ENCODE data around the gene GIPC2. TPM values are rescaled to one million over a fixed set of nuclear protein-coding genes. Genes with fewer than 3 reads are reported as not detected.

GIPC2 gene
- total and polyA plus RNA-seq, 2 experiments from 2014 or later, result 0.30 TPM; not detected in 1

GRCh38 chr1:78045563-78045925 is 222 bp upstream of the GIPC2 start:
- no peak for TF ChIP-seq CTCF (IDR thresholded peaks at IDR 0.05; ENCODE audit: low read depth, low read length)
- H3K4me1 ChIP-seq (ENCODE audit: low read depth), result peaks cover 18% of the 10 kb centered on the region
- H3K36me3 ChIP-seq, result no peaks in the 10 kb centered on the region
- peak in 1 of 2 donors; percentile 11 for DNase-seq (ENCODE audit: low read depth in 1 of 2, low spot score in 1 of 2)
- no peaks in the 10 kb centered on the region for H3K9me3 ChIP-seq (ENCODE audit: low read depth)
- H3K27ac ChIP-seq, result no peak overlapping the region
- H3K4me3 ChIP-seq, result peak overlapping the region; percentile 29
- peaks cover 48% of the 10 kb centered on the region for H3K27me3 ChIP-seq

GRCh38 chr1:78047106-78047505 is 1.3 kb downstream of the GIPC2 start:
- H3K36me3 ChIP-seq, result no peaks in the 10 kb centered on the region
- H3K4me3 ChIP-seq, result no peak overlapping the region
- peaks cover 48% of the 10 kb centered on the region for H3K27me3 ChIP-seq
- DNase-seq (ENCODE audit: low read depth in 1 of 2, low spot score in 1 of 2), result no peak
- H3K27ac ChIP-seq, result no peak overlapping the region
- peaks cover 18% of the 10 kb centered on the region for H3K4me1 ChIP-seq (ENCODE audit: low read depth)
- no peak for TF ChIP-seq CTCF (IDR thresholded peaks at IDR 0.05; ENCODE audit: low read depth, low read length)
- no peaks in the 10 kb centered on the region for H3K9me3 ChIP-seq (ENCODE audit: low read depth)

DNA sequence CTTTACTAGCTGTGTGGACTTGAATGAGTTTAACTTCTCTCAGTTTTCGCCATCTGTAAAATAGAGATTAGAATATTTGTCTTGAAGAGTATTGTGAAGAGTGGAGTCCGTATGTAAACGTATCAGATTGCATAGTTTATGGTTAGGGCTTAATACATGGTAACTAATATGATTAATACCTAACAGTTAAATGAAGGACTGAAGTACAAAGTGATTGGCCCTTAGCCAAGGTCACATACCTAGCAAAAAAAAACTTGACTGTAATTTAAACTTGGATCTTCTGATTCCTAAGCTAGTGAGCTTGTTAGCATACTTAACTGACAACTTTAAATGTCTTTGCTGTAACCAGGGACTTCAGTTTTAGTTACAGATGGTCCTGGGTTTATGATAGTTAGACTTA is 1.9 kb downstream of the GIPC2 start:
- no peaks in the 10 kb centered on the region for H3K36me3 ChIP-seq
- H3K9me3 ChIP-seq (ENCODE audit: low read depth), result no peaks in the 10 kb centered on the region
- peaks cover 48% of the 10 kb centered on the region for H3K27me3 ChIP-seq
- no peak overlapping the region for H3K27ac ChIP-seq
- H3K4me3 ChIP-seq, result no peak overlapping the region
- H3K4me1 ChIP-seq (ENCODE audit: low read depth), result peaks cover 19% of the 10 kb centered on the region
- no peak for TF ChIP-seq CTCF (IDR thresholded peaks at IDR 0.05; ENCODE audit: low read depth, low read length)
- DNase-seq (ENCODE audit: low read depth in 1 of 2, low spot score in 1 of 2), result no peak

GRCh38 chr1:78048446-78048845 is 2.7 kb downstream of the GIPC2 start:
- TF ChIP-seq CTCF (IDR thresholded peaks at IDR 0.05; ENCODE audit: low read depth, low read length), result no peak
- no peaks in the 10 kb centered on the region for H3K9me3 ChIP-seq (ENCODE audit: low read depth)
- DNase-seq (ENCODE audit: low read depth in 1 of 2, low spot score in 1 of 2), result no peak
- no peak overlapping the region for H3K27ac ChIP-seq
- H3K36me3 ChIP-seq, result no peaks in the 10 kb centered on the region
- peaks cover 24% of the 10 kb centered on the region for H3K4me1 ChIP-seq (ENCODE audit: low read depth)
- H3K27me3 ChIP-seq, result peaks cover 45% of the 10 kb centered on the region
- no peak overlapping the region for H3K4me3 ChIP-seq

DNA sequence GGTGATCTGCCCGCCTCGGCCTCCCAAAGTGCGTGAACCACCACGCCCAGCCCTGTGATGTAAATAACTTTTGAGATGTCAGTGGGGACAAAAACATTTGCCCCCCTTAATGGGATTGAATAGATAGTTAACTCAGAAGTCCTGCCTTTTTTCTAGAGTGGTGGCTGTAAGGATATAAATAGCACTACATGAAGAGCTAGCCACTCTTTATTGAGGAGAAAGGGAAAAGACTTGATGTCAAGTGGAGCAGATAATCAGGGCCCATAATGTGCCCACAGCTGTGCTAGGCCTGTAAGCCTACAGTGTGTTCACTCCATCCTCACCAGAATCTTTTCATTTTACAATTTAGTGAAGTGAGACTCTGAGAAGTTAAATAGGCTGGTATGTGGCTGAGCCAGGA is 3.6 kb downstream of the GIPC2 start:
- Histone ChIP-seq H3K36me3 (no peaks in the 10 kb centered on the region), H3K27me3 (peaks cover 35% of the 10 kb centered on the region), H3K4me1 (ENCODE audit: low read depth) (peaks cover 24% of the 10 kb centered on the region), H3K27ac (no peak overlapping the region), H3K9me3 (ENCODE audit: low read depth) (no peaks in the 10 kb centered on the region), H3K4me3 (no peak overlapping the region)
- TF ChIP-seq CTCF (IDR thresholded peaks at IDR 0.05; ENCODE audit: low read depth, low read length), result no peak
- peak in 1 of 2 donors; percentile 31 for DNase-seq (ENCODE audit: low read depth in 1 of 2, low spot score in 1 of 2)

- H3K36me3 ChIP-seq, result no peaks in the 10 kb centered on the region
- no peak overlapping the region for H3K27ac ChIP-seq
- H3K4me1 ChIP-seq (ENCODE audit: low read depth), result peaks cover 24% of the 10 kb centered on the region
- DNase-seq (ENCODE audit: low read depth in 1 of 2, low spot score in 1 of 2), result no peak
- no peak for TF ChIP-seq CTCF (IDR thresholded peaks at IDR 0.05; ENCODE audit: low read depth, low read length)
- peaks cover 19% of the 10 kb centered on the region for H3K27me3 ChIP-seq
- no peaks in the 10 kb centered on the region for H3K9me3 ChIP-seq (ENCODE audit: low read depth)
- no peak overlapping the region for H3K4me3 ChIP-seq
Measured at GRCh38 chr1:78051005-78051404, 5.2 kb downstream of the GIPC2 start.
